ENCODE measurements around the gene CCDC197. TPM values are rescaled to one million over a fixed set of nuclear protein-coding genes. Genes with fewer than 3 reads are reported as not detected.

Gene CCDC197
- polyA plus RNA-seq, 1 donor from 2014 or later: not detected

GRCh38 chr14:94003397-94003796, 6.3 kb downstream of the CCDC197 start:
- H3K9me2 ChIP-seq (ENCODE audit: insufficient read depth, low read length): no peaks in the 10 kb centered on the region
- no peak overlapping the region for H3K4me3 ChIP-seq (ENCODE audit: low read length)
- H3K27ac ChIP-seq (ENCODE audit: low read length): no peak overlapping the region
- H4K20me1 ChIP-seq (ENCODE audit: insufficient read depth): no peaks in the 10 kb centered on the region
- H3K9me3 ChIP-seq (ENCODE audit: low read length): no peaks in the 10 kb centered on the region
- TF ChIP-seq SMC3 (conservative IDR thresholded peaks at IDR 0.05; ENCODE audit: poor library complexity) (no peak), REST (IDR thresholded peaks at IDR 0.05; ENCODE audit: borderline replicate concordance) (no peak), RAD21 (conservative IDR thresholded peaks at IDR 0.05) (no peak), EP300 (conservative IDR thresholded peaks at IDR 0.05; ENCODE audit: poor library complexity, severe bottlenecking) (no peak), CTCF (IDR thresholded peaks at IDR 0.05; ENCODE audit: poor library complexity, severe bottlenecking) (no peak), TAF1 (IDR thresholded peaks at IDR 0.05; ENCODE audit: low read depth) (no peak), POLR2AphosphoS5 (IDR thresholded peaks at IDR 0.05) (no peak), EZH2 (IDR thresholded peaks at IDR 0.05; ENCODE audit: borderline replicate concordance, insufficient read depth, low read length, poor library complexity, severe bottlenecking) (no peak), MXI1 (conservative IDR thresholded peaks at IDR 0.05; ENCODE audit: poor library complexity, severe bottlenecking) (no peak)
- no peaks in the 10 kb centered on the region for H3K36me3 ChIP-seq (ENCODE audit: insufficient read depth, low read length)
- H2AFZ ChIP-seq (ENCODE audit: low read depth, low read length): no peak overlapping the region
- H3K27me3 ChIP-seq (ENCODE audit: insufficient read depth, low read depth, low read length): no peaks in the 10 kb centered on the region
- no peaks in the 10 kb centered on the region for H3K79me2 ChIP-seq (replicated peaks; ENCODE audit: insufficient read depth, low read length)
- H3K4me2 ChIP-seq (ENCODE audit: low read length): no peak overlapping the region
- H3F3A ChIP-seq (ENCODE audit: insufficient read depth, low read length, poor library complexity, severe bottlenecking): no peaks in the 10 kb centered on the region
- no peak overlapping the region for H3K9ac ChIP-seq (ENCODE audit: low read length)

DNA sequence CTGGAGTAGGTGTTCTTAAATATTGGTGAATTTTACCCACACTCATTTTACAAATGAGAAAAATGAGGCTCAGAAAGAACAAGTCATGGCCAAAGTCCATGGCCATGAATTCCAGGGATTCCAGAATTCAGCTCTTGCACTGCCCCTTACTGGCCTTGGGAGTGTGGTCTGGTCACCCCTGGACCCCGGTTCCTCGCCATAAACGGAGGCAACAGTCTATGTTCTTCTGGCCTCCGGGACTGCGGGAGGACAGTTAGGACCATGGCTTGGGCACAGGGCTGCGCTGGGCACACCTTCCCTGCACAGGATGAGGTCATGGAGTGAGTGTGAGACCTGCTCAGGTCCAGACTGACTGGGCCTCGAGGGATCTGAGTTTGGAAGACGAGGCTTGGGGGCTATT, 6.9 kb downstream of the CCDC197 start:
- Histone ChIP-seq H4K20me1 (ENCODE audit: insufficient read depth) (no peaks in the 10 kb centered on the region), H3F3A (ENCODE audit: insufficient read depth, low read length, poor library complexity, severe bottlenecking) (no peaks in the 10 kb centered on the region), H3K9me2 (ENCODE audit: insufficient read depth, low read length) (no peaks in the 10 kb centered on the region), H3K27ac (ENCODE audit: low read length) (no peak overlapping the region), H2AFZ (ENCODE audit: low read depth, low read length) (no peak overlapping the region), H3K4me2 (ENCODE audit: low read length) (no peak overlapping the region), H3K9ac (ENCODE audit: low read length) (no peak overlapping the region), H3K36me3 (ENCODE audit: insufficient read depth, low read length) (no peaks in the 10 kb centered on the region), H3K9me3 (ENCODE audit: low read length) (no peaks in the 10 kb centered on the region), H3K27me3 (ENCODE audit: insufficient read depth, low read depth, low read length) (no peaks in the 10 kb centered on the region), H3K79me2 (replicated peaks; ENCODE audit: insufficient read depth, low read length) (no peaks in the 10 kb centered on the region), H3K4me3 (ENCODE audit: low read length) (no peak overlapping the region)
- no peak for TF ChIP-seq EP300 (conservative IDR thresholded peaks at IDR 0.05; ENCODE audit: poor library complexity, severe bottlenecking)
- TF ChIP-seq REST (IDR thresholded peaks at IDR 0.05; ENCODE audit: borderline replicate concordance): no peak
- no peak for TF ChIP-seq POLR2AphosphoS5 (IDR thresholded peaks at IDR 0.05)
- no peak for TF ChIP-seq MXI1 (conservative IDR thresholded peaks at IDR 0.05; ENCODE audit: poor library complexity, severe bottlenecking)
- TF ChIP-seq EZH2 (IDR thresholded peaks at IDR 0.05; ENCODE audit: borderline replicate concordance, insufficient read depth, low read length, poor library complexity, severe bottlenecking): no peak
- TF ChIP-seq TAF1 (IDR thresholded peaks at IDR 0.05; ENCODE audit: low read depth): no peak
- TF ChIP-seq RAD21 (conservative IDR thresholded peaks at IDR 0.05): no peak
- no peak for TF ChIP-seq SMC3 (conservative IDR thresholded peaks at IDR 0.05; ENCODE audit: poor library complexity)
- TF ChIP-seq CTCF (IDR thresholded peaks at IDR 0.05; ENCODE audit: poor library complexity, severe bottlenecking): no peak

All from neural cell (in vitro differentiated cells).